GM21529 (cell line): ENCODE results near the gene RDH12.
A peak's percentile ranks its signal among the peaks of the same experiment; 100 is the strongest.
"Not testable (repeated sequence)": the region's sequence is repeated elsewhere in the genome, so short reads cannot be mapped to it uniquely, and the experiment has no call there.

Experiments
- ATAC-seq: cut with Tn5 transposase; IDR thresholded peaks from one replicate; pipeline ENCODE4 v1.9.1; 2021; ENCODE audit not compliant: unreplicated experiment

The RDH12 gene

DNA sequence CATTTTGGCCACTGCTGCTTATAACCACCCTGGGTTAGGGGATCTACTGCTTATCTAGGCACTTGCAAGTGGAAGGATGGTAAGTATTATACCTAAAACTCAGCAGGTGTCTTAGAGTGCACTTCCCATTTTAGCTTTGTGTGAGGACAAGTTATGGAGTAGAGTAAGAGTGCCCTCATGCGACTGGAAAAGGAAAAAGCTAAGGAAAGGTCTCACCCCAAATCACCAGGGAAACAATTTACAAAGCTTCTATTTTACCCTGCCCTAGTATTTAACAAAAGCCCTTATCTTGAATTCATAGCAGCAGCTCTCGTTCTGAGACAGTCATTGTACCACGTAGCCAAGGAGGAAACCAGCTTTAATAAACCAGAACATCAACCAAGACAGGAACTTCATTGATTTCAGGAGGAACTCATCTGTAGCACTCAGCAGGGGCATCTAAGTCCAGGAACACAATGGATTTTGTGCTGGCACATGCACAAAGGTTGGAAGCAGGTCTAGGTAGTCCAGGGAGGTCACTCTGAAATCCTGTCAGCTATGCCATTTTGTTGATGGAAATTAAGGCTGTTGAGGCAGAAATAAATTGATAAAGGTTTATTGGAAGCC, 2.9 kb downstream of the RDH12 start:
- ATAC-seq = peak; percentile 63

DNA sequence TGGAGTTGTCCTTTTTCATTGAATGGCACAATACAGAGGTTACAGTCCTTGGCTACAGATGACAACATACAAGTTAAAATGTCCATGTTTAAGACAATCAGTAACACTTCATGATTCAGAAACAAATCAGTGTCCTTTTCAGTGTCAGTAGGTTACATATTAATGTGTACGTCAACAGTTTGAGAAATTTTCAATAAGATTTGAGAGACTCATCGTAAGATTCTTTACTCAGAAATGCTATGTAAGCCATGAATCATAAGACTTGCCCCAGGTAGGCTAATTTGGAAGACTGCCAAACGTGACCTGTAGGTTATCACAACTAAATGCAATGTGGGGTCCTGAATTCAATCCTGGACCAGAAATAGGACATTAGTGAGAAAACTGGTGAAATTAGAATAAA, 3.5 kb downstream of the RDH12 start:
- ATAC-seq = no peak

DNA sequence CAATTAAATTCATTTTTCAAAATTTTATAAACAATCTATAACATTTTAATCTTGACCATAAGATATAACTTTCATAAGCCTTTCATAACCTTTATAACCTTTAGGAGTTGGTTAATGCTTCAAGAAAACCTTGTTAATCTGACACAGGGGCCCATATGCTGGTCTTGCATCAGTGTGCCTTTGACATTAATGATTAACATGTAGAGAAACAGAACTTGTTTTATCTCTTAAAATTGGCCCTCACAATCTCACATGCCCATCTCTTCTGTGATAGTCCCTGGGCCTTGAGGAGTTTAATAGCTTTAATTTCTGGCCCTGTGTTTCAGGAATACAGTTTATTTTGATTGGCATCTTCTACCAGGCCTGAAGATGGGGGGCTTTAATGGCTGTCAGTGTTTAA, 7.7 kb downstream of the RDH12 start:
- not testable (repeated sequence) for ATAC-seq

DNA sequence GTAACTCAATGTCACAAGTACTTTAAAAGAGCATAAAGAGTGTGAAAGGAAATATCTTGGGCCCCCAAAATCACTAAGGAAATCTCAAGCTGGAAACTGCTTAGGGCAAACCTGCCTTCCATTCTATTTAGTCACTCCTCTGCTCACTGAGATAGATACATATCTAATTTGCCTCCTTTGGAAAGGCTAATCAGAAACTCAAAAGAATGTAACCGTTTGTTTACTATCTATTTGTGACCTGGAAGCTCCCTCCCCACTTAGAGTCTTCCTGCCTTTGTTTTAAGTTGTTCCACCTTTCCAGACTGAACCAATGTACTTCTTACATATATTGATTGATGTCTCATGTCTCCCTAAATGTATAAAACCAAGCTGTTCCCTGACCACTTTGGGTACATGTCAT, 8.1 kb downstream of the RDH12 start:
- ATAC-seq = not testable (repeated sequence)

DNA sequence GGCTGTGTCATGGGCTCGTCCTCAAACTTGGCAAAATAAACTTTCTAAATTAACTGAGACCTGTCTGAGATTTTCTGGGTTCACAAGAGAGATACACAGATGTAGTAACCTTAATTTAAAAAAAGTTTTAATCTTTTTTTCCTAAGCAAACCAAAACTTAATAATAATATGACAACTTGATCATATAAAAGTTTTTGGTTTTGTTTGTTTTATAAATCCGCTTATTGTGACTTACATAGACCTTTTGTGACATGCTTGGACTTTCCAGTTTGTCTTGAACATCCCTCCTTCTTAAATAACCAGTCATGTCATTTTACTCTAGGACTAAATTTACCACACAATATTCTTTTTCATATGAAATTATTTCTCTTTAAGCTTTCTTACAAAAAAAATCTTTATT, 8.5 kb downstream of the RDH12 start:
- no peak for ATAC-seq

DNA sequence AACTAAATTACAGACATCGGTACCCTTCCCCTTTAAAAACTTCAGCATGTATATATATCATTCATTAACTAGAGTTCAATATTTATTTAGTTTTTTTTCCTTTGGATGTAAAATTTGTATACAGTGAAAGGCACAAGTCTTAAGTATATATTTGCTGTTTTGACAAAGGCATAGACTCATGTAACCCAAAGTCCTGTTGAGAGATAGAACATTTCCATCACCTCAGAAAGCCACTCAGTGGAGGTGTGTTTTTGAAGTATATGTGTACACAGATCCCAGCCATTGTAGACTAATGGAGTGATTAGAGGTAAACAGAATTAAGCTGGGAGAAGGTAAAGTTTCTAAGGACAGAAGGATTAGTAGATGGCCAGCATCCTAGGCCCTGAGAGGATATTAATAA, 15.4 kb downstream of the RDH12 start:
- no peak for ATAC-seq

DNA sequence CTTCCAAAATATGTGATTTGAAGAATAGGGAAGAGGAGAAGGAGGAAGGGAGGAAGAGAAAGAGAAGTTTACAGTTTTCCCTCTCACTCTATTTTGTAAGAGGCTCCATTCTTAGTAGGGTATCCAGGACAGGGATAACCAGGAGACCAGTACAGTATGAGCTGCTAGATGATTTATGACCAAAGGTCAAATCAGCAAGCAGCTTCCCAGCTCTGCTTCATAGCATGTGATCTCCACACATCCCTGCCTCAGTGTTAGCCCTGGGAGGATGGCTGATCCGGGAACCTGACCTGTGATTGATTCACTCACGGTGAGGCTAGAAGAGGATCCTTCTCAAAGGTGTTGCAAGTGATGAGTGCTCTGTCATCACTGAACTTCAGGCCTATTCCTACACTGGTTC, 16.6 kb downstream of the RDH12 start:
- ATAC-seq = no peak

DNA sequence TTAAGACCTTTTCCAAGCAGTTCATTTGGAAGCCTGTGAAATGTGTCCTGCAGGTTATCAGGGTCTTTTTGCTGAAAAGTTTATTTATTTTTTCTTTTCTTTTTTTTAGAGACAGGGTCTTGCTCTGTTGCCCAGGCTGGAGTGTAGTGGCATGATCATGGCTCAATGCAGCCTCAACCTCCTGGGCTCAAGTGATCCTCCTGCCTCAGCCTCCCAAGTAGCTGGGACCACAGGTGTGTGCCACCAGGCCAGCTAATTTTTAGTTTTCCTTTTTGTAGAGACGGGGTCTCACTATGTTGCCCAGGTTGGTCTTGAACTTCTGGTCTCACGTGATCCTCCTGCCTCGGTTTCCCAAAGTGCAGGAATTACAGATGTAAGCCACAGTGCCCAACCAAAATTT, 17.7 kb downstream of the RDH12 start:
- ATAC-seq = not testable (repeated sequence)

DNA sequence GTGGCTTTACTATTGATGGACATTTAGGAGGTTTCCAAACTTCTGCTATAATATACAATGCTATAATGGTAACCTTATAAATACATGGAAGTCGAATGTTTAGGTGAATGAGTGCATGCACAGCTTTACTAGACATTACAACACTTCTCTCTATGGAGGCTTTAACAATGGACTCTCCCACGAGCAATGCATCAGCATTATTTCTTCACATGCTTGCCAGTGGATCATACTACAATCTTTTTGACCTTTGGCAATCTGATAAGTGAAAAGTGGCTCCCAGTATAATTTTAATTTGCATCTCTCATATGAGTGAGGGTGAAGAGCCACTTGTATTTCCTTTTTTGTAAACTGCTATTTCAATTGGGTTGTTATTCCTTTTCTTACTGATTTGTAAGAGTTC, 18.2 kb downstream of the RDH12 start:
- no peak for ATAC-seq

DNA sequence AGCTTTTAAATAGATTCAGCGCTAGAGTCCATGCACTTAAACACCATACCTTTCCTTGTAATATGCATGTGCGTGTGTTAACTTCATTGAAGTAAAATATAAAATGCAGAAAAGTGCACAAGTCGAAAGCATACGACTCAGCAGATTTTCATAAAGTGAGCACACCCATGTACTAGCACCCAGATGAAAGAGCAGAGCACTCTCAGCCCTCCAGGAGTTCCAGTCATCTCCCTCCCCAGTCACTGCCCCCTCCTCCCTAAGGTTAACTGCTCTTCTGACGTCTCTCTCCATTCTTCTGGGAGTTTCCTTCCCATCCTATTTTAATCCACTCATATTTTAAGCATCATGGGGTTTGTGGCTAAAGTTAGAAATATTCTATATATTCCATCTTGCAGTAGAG, 20.2 kb downstream of the RDH12 start:
- ATAC-seq = no peak

DNA sequence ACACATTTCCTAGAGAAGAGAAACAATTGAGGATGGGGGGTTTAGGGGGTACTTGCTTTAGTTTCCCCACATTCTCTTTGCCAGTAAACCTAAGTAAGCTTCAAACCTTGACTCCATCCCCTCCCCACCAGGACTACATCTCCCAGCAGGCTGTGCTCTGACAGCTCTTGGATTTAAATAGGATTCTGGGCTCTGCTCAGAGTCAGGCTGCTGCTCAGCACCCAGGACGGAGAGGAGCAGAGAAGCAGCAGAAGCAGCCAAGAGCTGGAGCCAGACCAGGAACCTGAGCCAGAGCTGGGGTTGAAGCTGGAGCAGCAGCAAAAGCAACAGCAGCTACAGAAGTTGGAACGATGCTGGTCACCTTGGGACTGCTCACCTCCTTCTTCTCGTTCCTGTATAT, 20.6 kb downstream of the RDH12 start:
- no peak for ATAC-seq

DNA sequence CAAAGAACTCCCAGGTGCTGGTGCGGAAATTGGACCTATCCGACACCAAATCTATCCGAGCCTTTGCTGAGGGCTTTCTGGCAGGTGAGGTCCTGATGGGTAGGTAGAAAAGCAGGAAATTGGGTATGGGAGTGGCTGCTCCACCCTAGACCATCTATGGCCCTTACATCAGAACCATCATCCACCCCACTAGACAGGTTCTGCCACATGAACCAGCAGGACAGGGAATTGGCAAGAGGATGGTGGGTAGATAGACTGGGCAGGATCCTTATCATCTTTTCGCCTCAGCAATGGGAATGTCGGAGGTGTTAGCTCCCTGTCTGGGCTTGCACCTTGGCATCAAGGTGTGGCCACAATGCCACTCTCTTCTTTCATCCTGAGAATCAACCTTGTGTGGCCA, 23.5 kb downstream of the RDH12 start:
- ATAC-seq = no peak

DNA sequence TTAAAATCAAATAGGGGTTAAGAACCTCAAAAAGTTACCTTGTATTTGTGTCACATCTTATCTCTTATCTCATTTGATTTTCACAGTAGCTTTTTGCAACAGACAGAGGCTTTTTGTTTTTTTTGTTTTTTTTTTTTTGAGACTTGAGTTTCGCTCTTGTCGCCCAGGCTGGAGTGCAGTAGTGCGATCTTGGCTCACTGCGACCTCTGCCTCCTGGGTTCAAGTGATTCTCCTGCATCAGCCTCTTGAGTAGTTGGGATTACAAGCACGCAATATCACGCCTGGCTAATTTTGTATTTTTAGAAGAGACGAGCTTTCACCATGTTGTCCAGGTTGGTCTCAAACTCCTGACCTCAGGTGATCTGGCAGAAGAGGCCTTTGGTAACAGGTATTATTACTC, 25.7 kb downstream of the RDH12 start:
- no peak for ATAC-seq

DNA sequence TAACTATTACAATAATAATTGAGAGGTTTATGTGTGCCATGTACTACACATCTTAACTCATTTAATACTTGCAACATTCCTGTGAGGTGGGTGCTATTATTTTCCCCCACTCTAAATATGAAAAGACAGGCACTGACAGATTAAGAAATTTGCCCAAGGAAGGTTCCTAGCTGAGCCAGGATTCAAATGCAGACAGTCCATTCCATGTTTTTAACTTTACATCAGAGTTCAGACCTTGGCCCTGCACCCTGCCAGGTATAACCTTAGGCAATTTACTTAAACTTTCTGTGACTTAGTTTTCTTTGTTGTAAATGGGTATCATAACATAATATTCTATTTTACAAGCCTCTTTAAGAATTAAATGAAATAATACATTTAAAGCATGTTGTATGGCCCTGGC, 26.6 kb downstream of the RDH12 start:
- ATAC-seq = no peak

DNA sequence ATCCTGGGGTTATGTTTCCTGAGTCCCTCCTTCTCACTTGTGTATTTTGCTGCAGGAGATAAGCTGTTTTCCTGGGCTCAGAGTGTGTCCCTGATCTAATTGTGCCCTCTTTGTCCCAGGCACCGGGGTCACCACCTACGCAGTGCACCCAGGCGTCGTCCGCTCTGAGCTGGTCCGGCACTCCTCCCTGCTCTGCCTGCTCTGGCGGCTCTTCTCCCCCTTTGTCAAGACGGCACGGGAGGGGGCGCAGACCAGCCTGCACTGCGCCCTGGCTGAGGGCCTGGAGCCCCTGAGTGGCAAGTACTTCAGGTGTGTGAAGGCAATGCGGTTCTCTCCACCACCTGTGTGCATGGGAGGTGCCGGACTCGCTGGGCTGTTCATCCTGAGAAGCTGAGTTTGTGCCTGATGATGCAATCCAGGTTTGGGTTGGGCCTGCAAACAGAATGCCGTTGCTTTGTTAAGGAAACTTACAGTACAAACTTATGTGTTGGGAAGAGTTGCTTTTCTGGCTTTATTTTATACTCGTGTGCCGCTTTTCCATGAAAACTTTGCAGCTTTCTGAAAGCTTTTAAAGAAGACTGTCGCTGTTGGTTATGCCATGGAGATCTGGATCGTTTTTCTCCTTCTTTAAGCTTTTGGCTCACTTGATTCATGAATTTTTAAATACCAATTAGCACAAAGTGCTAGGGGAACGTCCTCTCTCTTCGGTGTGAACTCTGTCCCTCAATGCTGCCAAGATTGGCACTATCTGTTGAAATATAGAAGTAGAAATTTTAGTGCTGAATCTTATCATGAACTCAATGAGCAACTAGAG, 27.6 kb downstream of the RDH12 start:
- ATAC-seq = no peak

DNA sequence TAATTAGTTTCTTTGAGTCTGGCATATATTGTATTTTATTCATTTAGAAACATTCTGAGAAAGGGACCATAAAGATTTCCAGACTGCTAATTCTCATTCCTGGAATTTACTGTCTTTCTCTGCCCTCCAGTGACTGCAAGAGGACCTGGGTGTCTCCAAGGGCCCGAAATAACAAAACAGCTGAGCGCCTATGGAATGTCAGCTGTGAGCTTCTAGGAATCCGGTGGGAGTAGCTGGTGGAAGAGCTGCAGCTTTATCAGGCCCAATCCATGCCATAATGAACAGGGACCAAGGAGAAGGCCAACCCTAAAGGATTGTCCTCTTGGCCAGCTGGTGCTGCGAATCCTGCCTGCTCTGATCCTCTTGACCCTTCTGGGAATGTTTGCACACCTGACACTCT, 31.9 kb downstream of the RDH12 start:
- ATAC-seq = no peak

DNA sequence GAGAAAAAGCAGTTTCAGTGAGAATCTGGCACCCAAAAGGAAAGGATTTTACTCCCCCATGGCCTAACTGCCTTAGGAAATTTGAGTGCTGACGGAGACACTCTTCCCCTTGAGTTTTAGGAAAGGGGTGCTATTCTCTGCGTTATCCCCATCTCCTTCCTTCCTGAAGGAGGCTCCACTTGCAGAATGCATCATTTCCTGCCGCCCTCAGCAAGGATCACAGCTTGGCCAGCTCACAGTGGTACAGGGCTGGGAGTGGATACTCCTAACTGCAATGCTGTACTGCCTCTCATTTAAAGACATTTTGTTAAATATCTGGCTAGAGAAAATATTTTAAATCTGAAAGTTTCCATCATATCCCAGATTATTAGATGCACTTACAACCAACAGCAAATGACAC, 33.0 kb downstream of the RDH12 start:
- no peak for ATAC-seq

DNA sequence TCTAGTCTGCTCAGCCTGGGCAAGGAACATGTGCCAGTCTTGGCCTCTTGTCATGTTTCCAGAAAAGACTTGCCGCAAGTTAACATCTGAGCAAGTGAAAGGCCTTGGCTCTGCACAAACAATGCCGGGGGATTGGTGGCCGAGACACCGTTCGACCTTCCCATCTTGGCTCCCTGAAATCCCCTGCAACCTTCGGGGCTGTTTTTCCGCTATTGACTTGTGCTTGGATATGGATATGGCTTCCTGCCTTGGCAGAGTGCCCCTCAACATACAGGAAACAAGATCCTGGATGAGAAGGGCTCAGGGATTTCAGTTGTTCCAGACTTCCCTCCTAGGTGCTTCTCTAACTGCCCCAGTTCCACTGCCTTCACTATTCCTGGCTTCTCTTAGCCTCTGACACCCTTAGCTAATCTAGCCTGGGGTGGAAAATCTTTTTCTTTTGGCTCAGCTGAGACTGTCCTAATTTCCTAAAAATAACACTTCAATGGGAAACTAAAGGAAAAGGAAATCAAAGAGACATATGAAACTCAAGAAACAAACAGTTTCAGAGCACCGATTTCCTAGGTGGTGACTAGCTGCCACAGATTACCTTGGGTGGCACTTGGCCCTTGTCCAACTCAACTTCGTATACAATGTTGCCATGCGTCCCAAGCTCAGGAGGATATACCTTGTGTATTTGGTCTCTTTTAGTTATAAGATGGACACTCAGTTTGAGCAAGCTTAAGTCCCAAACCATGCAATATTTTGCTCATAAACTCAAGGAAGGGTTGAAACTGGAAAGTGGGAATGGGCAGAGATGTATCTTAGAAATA, 33.9 kb downstream of the RDH12 start:
- no peak for ATAC-seq

DNA sequence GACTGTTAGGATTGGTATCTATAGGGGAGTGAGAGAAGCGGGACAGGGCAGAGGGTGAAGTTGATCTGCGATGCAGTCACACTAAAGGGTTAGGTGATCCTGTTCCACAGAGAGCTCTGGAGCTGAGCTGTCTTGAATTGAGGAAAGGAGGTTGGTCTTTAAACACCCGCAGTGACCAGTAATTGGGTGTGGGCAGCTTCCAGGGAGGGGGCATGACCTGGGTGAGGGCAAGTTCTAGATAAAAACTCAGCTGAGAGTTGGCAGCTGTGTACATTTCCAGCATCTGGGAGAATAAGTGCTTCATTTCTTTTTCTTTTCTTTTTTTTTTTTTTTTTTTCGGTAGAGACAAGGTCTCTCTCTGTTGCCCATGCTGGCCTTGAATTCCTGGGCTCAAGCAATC, 35.1 kb downstream of the RDH12 start:
- no peak for ATAC-seq

DNA sequence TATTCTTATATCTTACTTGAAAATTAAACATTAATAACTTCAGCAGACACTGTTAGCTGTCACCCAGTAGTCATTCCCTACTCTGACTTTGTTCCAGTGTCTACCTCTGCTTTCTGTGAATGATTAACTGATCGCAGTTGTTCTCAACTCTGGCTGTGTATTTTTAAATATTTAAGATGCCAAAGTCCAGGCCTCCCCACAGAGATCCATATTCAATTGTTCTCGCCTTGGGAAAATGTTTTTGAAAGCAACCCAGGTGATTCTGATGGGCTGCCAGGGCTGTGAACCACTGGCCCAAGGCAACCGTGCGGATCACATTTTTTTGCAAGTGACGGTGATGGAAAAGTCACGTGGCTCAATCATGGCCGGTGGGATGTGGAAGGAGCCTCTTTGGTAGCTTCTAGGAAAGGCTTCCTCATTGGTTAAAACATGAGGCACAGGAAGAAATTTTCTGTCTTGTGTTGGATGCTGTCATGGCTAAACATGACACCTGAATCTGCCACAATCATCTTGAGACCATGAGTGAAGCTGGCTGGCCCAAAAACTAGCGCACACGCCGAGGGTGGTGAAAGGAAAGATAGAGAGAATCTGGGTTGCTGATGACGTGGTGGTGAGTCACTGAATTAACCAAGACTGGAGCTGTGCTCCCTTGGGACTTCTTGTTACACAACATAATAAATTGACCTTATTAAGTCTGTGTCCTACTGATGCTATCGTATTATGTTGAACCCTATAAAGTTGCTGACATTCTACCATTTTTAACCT, 37.2 kb downstream of the RDH12 start:
- ATAC-seq = no peak

DNA sequence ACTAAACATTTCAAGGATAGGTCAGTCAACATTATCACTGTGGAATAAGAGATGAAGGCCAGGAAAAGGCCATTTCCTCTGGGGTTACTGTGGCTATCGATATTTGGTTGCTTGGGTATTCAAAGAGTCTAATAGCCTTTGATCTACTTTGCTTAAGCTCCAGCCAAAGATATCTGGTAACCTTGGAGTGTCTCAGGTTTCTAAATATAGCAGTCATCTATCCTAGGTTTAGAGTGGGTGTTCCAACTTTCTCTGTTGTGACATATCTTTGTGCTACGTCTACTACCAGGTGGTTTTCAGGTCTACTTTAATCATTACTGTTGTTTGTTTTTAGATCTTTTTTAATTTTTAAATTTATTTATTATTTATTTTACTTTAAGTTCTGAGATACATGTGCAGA, 42.4 kb downstream of the RDH12 start:
- ATAC-seq = no peak
